K562 (cell line): ENCODE measurements around the gene GHRL. TPM values are rescaled to one million over a fixed set of nuclear protein-coding genes. Genes with fewer than 3 reads are reported as not detected.

Experiments
- C11orf30 ChIP-seq: fragments of 450-650 bp; IDR thresholded peaks from 2 replicates; pipeline ENCODE4 v1.6.1; 2016; ENCODE audit warnings: low read depth, mild to moderate bottlenecking
- DACH1 ChIP-seq: fragments of 450-650 bp; IDR thresholded peaks from 2 replicates; pipeline ENCODE4 v1.6.1; 2018; ENCODE audit not compliant: partially characterized antibody
- EP400 ChIP-seq: fragments of 450-650 bp; IDR thresholded peaks from 2 replicates; pipeline ENCODE4 v1.6.1; 2017; ENCODE audit warnings: antibody characterized with exemption, mild to moderate bottlenecking, moderate library complexity
- ETV6 ChIP-seq, 3 experiments: fragments of 150-350 bp in 1 of 3; sonication (generic) in 1 of 3; formaldehyde crosslinking in 1 of 3; IDR thresholded peaks; 2 replicates each; pipeline versions ENCODE4 v1.6.1 to v1.8.0; 2014 to 2022; ENCODE audit warnings: borderline replicate concordance in 2 of 3, low read depth in 2 of 3, antibody characterized with exemption in 1 of 3, low read length in 1 of 3, mild to moderate bottlenecking in 1 of 3, missing genetic modification reagents in 1 of 3
- NR2C1 ChIP-seq, 2 experiments: fragments of 450-650 bp; IDR thresholded peaks; 2 replicates each; pipeline ENCODE4 v1.6.1; 2017; ENCODE audit warnings: mild to moderate bottlenecking in 2 of 2, antibody characterized with exemption in 1 of 2, inconsistent platforms in 1 of 2, missing compliant biosample characterization in 1 of 2, missing genetic modification characterization in 1 of 2
- NR4A1 ChIP-seq, 2 experiments: fragments of 250-450 bp in 1 of 2; fragments of 450-650 bp in 1 of 2; sonication (Bioruptor Pico) in 1 of 2; IDR thresholded peaks; 2 replicates each; pipeline versions ENCODE4 v1.4.0 to v1.6.1; 2016 to 2020; ENCODE audit warnings: mild to moderate bottlenecking in 2 of 2, missing compliant biosample characterization in 1 of 2, missing genetic modification characterization in 1 of 2, moderate library complexity in 1 of 2
- NRF1 ChIP-seq, 2 experiments: fragments of 450-650 bp; IDR thresholded peaks in 1 of 2; conservative IDR thresholded peaks in 1 of 2; 2 replicates each; pipeline ENCODE4 v1.6.1; 2014; ENCODE audit warnings: mild to moderate bottlenecking in 2 of 2
- PHF8 ChIP-seq: fragments of 200-600 bp; sonication (generic); IDR thresholded peaks from 2 replicates; pipeline ENCODE4 v1.6.1; 2012; ENCODE audit warnings: mixed run types, mild to moderate bottlenecking, inconsistent platforms, low read length, moderate library complexity, borderline replicate concordance
- POLR2B ChIP-seq: fragments of 450-650 bp; IDR thresholded peaks from 2 replicates; pipeline ENCODE4 v1.6.1; 2018; ENCODE audit warnings: low read depth; ENCODE audit not compliant: partially characterized antibody
- RBM34 ChIP-seq: fragments of 200-400 bp; formaldehyde crosslinking; IDR thresholded peaks from 2 replicates; pipeline ENCODE4 v1.6.1; 2018; ENCODE audit warnings: low read length, borderline replicate concordance; ENCODE audit not compliant: insufficient read depth
- TFAP4 ChIP-seq: sonication (generic); formaldehyde crosslinking; IDR thresholded peaks from 2 replicates; pipeline ENCODE4 v1.8.0; 2022; ENCODE audit warnings: missing genetic modification reagents, mild to moderate bottlenecking, moderate library complexity, borderline replicate concordance
- ZFP91 ChIP-seq: sonication (generic); formaldehyde crosslinking; IDR thresholded peaks from 2 replicates; pipeline ENCODE4 v1.8.0; 2022; ENCODE audit warnings: mild to moderate bottlenecking, missing genetic modification reagents
- ZNF263 ChIP-seq: sonication (generic); formaldehyde crosslinking; IDR thresholded peaks from 2 replicates; pipeline ENCODE4 v1.8.0; 2022; ENCODE audit warnings: mild to moderate bottlenecking, missing genetic modification reagents, borderline replicate concordance
- ZNF316 ChIP-seq: fragments of 450-650 bp; IDR thresholded peaks from 2 replicates; pipeline ENCODE4 v1.6.1; 2016
- polyA plus RNA-seq, 8 experiments: library from polyadenylated mRNA; depleted of rRNA in 4 of 8; stranded (reverse) in 5 of 8; unstranded in 3 of 8; fragments of >200 nt; fragmentation: Nextera tagmentation in 2 of 8; fragmentation: Illumina TruSeq in 1 of 8; extraction: Ambion mirVana in 2 of 8; extraction: Trizol in 1 of 8; gene quantifications; 2 replicates each; pipeline versions ENCODE4 v1.2.1 to v1.2.3, GENCODE V29; 2011 to 2014; ENCODE audit warnings: inconsistent platforms in 1 of 8, missing spikeins in 1 of 8
- total RNA-seq, 7 experiments: library from RNA; depleted of rRNA in 6 of 7; stranded (reverse); fragments of >200 nt in 6 of 7; fragmentation: Illumina TruSeq in 2 of 7; extraction: Trizol in 2 of 7; gene quantifications; 2 replicates each; pipeline versions ENCODE4 v1.2.1 to v1.2.3, GENCODE V29; 2011 to 2021; ENCODE audit warnings: low replicate concordance in 1 of 7
- TF ChIP-seq, protein P1 (sequence below), 2 experiments: IDR thresholded peaks in 1 of 2; conservative IDR thresholded peaks in 1 of 2; 2 replicates each; pipeline ENCODE4 v1.6.1; 2016; ENCODE audit warnings: low read depth in 2 of 2, mild to moderate bottlenecking in 1 of 2, missing compliant biosample characterization in 1 of 2, missing genetic modification characterization in 1 of 2, moderate library complexity in 1 of 2

GHRL gene
- total and polyA plus RNA-seq, 9 of the 15 experiments (the other 6 are each of a cell fraction or from before 2014, with no cell fraction given): 0.08 to 0.29 (median 0.15) TPM; not detected in 5

DNA sequence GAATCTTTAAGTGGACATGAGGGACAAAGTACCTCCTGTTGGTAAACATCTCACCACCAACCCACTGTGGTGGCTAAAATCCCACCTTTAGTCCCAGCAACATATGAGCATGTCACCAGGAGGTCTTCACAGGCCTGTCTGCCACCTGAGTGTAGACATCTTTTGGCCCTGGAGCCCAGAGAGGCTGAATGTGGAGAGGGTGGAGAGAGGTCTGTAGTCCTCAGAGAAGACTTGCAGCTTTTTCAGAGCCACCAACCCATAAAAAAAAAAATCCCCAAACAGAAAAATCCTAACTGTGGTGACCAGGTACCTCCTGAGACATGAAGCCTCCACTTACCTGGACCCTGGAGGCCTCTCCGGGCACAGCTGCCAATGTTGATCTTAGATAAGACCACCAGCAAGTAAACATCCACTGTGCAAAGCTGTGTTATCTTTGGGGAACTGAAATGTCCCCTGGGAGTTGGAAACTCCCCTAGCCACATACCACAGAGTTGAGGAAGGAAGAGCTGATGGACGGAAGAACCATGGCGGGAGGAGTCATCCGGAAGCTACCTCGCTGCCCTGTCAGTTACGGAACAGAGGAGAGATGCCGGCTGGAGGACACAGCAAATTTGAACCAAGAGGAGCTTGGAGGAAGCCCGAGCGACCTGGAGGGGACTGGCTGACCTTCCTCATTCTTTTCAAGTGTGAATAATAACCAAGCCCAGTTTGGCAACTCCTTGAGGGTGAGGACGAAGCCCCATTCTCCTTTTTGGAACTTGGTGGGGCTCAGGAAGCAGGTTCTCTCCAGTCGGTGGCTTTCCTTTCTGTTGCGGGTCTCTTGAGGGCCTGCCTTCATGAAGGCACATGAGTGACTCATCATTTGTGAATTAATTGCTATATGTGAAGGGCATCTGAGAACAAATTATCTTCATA, at the start of gene GHRL (continued):
- TF ChIP-seq TFAP4 (CRISPR knock-in tag) (peak; percentile 34; the same call in 1 of the 2 replicates), EP400 (peak; percentile 35), PHF8 (peak; percentile 25; the same call in 1 of the 2 replicates), NRF1 (conservative IDR thresholded peaks at IDR 0.05 in 1 of 2, IDR thresholded peaks at IDR 0.05 in 1 of 2) (no peak), DACH1 (no peak), RBM34 (no peak), POLR2B (peak; percentile 23), NR4A1 (CRISPR knock-in tag; IDR thresholded peaks at IDR 0.05) (no peak), NR4A1 (tag; IDR thresholded peaks at IDR 0.05) (no peak), ZNF316 (peak; percentile 30; the same call in 1 of the 2 replicates), C11orf30 (peak; percentile 59), ETV6 (IDR thresholded peaks at IDR 0.05; ENCODE audit: borderline replicate concordance in 1 of 2, low read depth in 2 of 2, low read length in 1 of 2) (peak; percentile 25 to 78; a peak in 2 of 4 replicates), ETV6 (CRISPR knock-in tag; IDR thresholded peaks at IDR 0.05; ENCODE audit: borderline replicate concordance) (no peak), NR2C1 (IDR thresholded peaks at IDR 0.05) (no peak), NR2C1 (tag; IDR thresholded peaks at IDR 0.05) (no peak), ZNF263 (CRISPR knock-in tag) (peak; percentile 28; the same call in 1 of the 2 replicates), ZFP91 (no peak)
- TF ChIP-seq, protein P1, sequence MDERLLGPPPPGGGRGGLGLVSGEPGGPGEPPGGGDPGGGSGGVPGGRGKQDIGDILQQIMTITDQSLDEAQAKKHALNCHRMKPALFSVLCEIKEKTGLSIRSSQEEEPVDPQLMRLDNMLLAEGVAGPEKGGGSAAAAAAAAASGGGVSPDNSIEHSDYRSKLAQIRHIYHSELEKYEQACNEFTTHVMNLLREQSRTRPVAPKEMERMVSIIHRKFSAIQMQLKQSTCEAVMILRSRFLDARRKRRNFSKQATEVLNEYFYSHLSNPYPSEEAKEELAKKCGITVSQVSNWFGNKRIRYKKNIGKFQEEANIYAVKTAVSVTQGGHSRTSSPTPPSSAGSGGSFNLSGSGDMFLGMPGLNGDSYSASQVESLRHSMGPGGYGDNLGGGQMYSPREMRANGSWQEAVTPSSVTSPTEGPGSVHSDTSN (CRISPR knock-in tag; IDR thresholded peaks at IDR 0.05; ENCODE audit: low read depth): no peak
- TF ChIP-seq, protein P1 (tag; conservative IDR thresholded peaks at IDR 0.05; ENCODE audit: low read depth): no peak
